Bronchial epithelial cell (primary cell): Measurements from ENCODE around the gene NUDT12. TPM values are rescaled to one million over a fixed set of nuclear protein-coding genes. Genes with fewer than 3 reads are reported as not detected.

ENCODE experiments used
- DNase-seq: peaks from one replicate; pipeline ENCODE4 v3.0.0-alpha.2; 2010; ENCODE audit warnings: low read depth
- FAIRE-seq: peaks from 2 replicates; lab custom pipeline; 2011; peaks lifted over from hg19 to GRCh38; lab: Jason Lieb, UNC
- H3K27me3 ChIP-seq: 2 replicates; pipeline ENCODE4 v1.5.1; 2011; ENCODE audit warnings: low read length; ENCODE audit not compliant: control insufficient read depth, insufficient read depth
- H3K36me3 ChIP-seq: 2 replicates; pipeline ENCODE4 v1.5.1; 2011; ENCODE audit warnings: low read length; ENCODE audit not compliant: control insufficient read depth, insufficient read depth
- H3K4me3 ChIP-seq: 2 replicates; pipeline ENCODE4 v1.5.1; 2011; ENCODE audit warnings: mild to moderate bottlenecking, low read depth, low read length, control low read depth
- total RNA-seq: library from RNA; depleted of rRNA; stranded (reverse); fragments of >200 nt; gene quantifications from 2 replicates; pipeline ENCODE4 v1.2.1, GENCODE V29; 2014
- TF ChIP-seq, protein P1 (sequence below): IDR thresholded peaks from 2 replicates; pipeline ENCODE4 v1.5.1; 2011; ENCODE audit warnings: mild to moderate bottlenecking, moderate library complexity, low read length, control low read depth, inconsistent platforms; ENCODE audit not compliant: insufficient read depth, severe bottlenecking

NUDT12 gene
- 11.6 and 22.4 TPM in 2 replicates for total RNA-seq

DNA sequence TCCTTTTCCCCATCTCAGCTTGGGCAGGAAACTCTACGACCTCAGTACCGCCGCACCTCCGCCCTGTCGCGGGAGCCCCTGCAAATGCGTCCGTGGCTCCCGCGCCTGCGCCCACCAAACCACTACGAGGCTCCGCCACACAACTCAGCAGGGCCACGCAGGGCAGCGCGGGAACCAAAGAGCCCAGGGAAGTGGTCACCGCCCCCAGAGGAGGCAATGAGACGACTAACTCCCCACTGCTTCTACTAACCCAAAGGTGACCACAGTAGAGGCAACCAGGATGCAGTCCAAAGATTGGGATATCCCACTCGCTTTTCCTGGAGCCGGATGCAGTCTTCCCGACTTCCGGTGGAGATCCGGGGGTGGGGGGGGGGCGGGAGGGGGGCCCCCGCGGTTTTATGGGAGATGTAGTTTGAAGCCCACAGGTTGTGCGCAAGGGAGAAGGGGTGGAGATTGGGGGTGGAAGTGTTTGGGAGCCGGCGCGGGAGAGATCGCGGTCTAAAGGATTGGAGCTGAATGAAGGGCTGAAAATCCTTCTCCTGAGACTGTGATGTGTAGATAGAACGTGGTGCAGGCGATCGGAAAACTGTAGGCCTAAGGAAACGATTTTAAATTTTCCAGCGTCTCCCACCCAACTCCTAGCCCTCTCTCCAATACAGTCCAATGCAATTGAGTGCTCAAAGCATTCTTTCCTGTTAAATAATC is at the start of gene NUDT12:
NUDT12 (minus strand) TSS at position 337 of the 705 bp plus-strand sequence. CDS start 2,541 bp downstream, outside the sequence.
- FAIRE-seq (no peak), DNase-seq (peak; percentile 30)
- Histone ChIP-seq H3K36me3 (peaks cover 1% of the 10 kb centered on the region), H3K27me3 (no peaks in the 10 kb centered on the region), H3K4me3 (peak within 1 kb of the TSS; percentile 60)
- TF ChIP-seq, protein P1, sequence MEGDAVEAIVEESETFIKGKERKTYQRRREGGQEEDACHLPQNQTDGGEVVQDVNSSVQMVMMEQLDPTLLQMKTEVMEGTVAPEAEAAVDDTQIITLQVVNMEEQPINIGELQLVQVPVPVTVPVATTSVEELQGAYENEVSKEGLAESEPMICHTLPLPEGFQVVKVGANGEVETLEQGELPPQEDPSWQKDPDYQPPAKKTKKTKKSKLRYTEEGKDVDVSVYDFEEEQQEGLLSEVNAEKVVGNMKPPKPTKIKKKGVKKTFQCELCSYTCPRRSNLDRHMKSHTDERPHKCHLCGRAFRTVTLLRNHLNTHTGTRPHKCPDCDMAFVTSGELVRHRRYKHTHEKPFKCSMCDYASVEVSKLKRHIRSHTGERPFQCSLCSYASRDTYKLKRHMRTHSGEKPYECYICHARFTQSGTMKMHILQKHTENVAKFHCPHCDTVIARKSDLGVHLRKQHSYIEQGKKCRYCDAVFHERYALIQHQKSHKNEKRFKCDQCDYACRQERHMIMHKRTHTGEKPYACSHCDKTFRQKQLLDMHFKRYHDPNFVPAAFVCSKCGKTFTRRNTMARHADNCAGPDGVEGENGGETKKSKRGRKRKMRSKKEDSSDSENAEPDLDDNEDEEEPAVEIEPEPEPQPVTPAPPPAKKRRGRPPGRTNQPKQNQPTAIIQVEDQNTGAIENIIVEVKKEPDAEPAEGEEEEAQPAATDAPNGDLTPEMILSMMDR = no peak

DNA sequence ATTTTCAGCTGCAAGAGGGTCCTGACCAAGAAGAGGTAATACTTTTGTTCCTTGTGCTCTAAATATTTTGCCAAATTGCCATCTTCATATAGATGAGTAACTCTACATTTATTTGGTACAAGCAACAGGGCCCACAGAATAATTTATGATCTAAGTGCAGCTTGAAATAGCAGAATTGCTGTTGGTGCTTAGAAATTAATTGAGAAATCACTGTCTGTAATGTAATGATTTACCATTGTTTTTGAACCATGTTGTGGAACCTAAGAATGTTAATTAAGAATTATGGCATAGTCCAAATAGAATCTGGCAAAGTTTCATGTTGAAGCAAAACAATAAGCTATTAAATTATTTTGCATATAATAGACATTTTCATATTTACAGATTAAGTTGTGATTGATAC is 44.8 kb upstream of the NUDT12 start:
- TF ChIP-seq, protein P1 = no peak
- Histone ChIP-seq H3K36me3 (no peaks in the 10 kb centered on the region), H3K27me3 (no peaks in the 10 kb centered on the region), H3K4me3 (no peak overlapping the region)
- FAIRE-seq = no peak
- DNase-seq = no peak

- no peak overlapping the region for H3K4me3 ChIP-seq
- FAIRE-seq = no peak
- TF ChIP-seq, protein P1 = no peak
- no peaks in the 10 kb centered on the region for H3K27me3 ChIP-seq
- H3K36me3 ChIP-seq = no peaks in the 10 kb centered on the region
- DNase-seq = no peak
Observed at GRCh38 chr5:103605277-103605676, 42.7 kb upstream of the NUDT12 start.

- FAIRE-seq (no peak), DNase-seq (no peak)
- Histone ChIP-seq H3K36me3 (no peaks in the 10 kb centered on the region), H3K27me3 (no peaks in the 10 kb centered on the region), H3K4me3 (no peak overlapping the region)
- TF ChIP-seq, protein P1 = no peak
Observed at GRCh38 chr5:103602438-103602837, 39.8 kb upstream of the NUDT12 start.

DNA sequence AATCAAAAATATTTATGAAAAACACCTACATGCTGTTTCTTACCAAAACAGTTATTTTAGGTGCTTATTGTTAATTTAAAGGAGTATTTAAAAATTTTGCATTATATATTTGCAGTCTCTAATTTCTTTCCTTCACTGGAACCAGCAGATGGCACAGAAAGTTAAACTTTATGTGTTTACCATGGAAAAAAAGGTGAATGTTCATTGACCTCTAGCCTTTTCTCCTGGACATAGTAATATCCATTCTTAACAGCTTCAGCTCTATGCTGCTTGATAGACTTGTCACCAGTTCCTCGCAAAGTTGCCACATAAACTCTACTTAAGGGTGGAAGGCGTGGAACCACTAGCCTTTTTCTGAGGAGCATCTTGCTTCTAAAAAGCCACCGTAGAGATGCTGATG is 38.7 kb upstream of the NUDT12 start:
- DNase-seq (no peak), FAIRE-seq (no peak)
- Histone ChIP-seq H3K27me3 (no peaks in the 10 kb centered on the region), H3K36me3 (no peaks in the 10 kb centered on the region), H3K4me3 (no peak overlapping the region)
- TF ChIP-seq, protein P1 = no peak

DNA sequence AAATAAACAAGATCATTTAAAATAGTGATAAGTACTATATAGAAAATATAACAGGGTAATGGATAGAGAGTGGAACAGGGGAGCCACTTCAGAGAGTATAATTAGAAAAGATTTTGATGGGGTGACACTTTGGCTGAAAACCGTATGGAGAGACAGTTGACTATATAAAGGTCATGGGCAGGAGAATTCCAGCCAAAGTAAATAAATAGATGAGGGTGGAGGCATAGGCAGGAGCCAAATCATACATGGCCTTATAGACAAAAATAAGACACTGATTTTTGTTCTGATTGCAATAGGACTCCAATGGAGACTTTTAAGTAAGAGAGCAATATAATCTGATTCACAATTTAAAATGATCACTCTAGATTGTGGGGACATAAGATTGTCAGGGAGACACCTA is 37.5 kb upstream of the NUDT12 start:
- FAIRE-seq = no peak
- no peak for DNase-seq
- TF ChIP-seq, protein P1 = no peak
- H3K36me3 ChIP-seq = no peaks in the 10 kb centered on the region
- H3K4me3 ChIP-seq = no peak overlapping the region
- no peaks in the 10 kb centered on the region for H3K27me3 ChIP-seq
